Type B pancreatic cell (in vitro differentiated cells): ENCODE measurements around the gene AGT. TPM values are rescaled to one million over a fixed set of nuclear protein-coding genes. Genes with fewer than 3 reads are reported as not detected.
A peak's percentile ranks its signal among the peaks of the same experiment; 100 is the strongest.

Experiments
- DNase-seq: peaks from one replicate; pipeline ENCODE4 v3.0.0; 2021; ENCODE audit warnings: mixed read lengths; ENCODE audit not compliant: unreplicated experiment; ENCODE audit errors: extremely low spot score
- H3K27ac Mint-ChIP-seq: 2 replicates; pipeline ENCODE4 v1.8.0; 2021; ENCODE audit warnings: mild to moderate bottlenecking, mixed read lengths
- H3K27me3 Mint-ChIP-seq: 2 replicates; pipeline ENCODE4 v1.8.0; 2021; ENCODE audit warnings: mixed read lengths
- H3K36me3 Mint-ChIP-seq: 2 replicates; pipeline ENCODE4 v1.8.0; 2021; ENCODE audit warnings: mixed read lengths
- H3K4me1 Mint-ChIP-seq: one replicate; pipeline ENCODE4 v1.8.0; 2021; ENCODE audit warnings: mixed read lengths; ENCODE audit not compliant: unreplicated experiment
- H3K4me3 Mint-ChIP-seq: 2 replicates; pipeline ENCODE4 v1.8.0; 2021; ENCODE audit warnings: mild to moderate bottlenecking, mixed read lengths
- H3K9me3 Mint-ChIP-seq: 2 replicates; pipeline ENCODE4 v1.8.0; 2021; ENCODE audit warnings: mixed read lengths
- total RNA-seq: library from RNA; stranded (reverse); gene quantifications from 2 replicates; pipeline ENCODE4 v1.2.1, GENCODE V29; 2021; ENCODE audit warnings: low replicate concordance
- TF ChIP-seq, protein P1 (sequence below): fragments of 200-600 bp; sonication (generic); conservative IDR thresholded peaks from 2 replicates; pipeline ENCODE4 v1.5.0; 2021; ENCODE audit warnings: antibody characterized with exemption, mild to moderate bottlenecking

Gene AGT
- total RNA-seq, 1 donor from 2014 or later, result 125 TPM

DNA sequence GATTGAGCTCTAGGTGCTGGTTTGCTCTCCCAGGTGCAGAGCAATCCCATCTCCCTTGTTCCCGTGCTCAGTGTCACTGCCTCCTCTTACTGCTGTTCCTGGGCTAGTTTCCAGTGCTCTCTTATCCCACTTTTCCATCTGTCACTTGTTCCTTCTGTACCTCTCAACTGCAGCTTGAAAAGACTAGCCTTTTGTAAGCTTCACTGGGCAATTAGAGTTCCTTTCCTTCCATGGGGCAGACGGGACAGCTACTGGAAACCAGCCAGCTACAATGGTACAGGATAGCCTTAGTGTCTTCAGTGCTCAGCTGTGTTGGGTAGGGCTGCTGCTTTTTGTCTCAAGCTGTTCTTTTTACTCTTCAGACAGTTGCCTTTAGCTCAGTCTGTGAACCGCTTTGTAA lies 31.6 kb downstream of the AGT start:
- H3K27ac Mint-ChIP-seq, result peak overlapping the region; percentile 42
- TF ChIP-seq, protein P1, sequence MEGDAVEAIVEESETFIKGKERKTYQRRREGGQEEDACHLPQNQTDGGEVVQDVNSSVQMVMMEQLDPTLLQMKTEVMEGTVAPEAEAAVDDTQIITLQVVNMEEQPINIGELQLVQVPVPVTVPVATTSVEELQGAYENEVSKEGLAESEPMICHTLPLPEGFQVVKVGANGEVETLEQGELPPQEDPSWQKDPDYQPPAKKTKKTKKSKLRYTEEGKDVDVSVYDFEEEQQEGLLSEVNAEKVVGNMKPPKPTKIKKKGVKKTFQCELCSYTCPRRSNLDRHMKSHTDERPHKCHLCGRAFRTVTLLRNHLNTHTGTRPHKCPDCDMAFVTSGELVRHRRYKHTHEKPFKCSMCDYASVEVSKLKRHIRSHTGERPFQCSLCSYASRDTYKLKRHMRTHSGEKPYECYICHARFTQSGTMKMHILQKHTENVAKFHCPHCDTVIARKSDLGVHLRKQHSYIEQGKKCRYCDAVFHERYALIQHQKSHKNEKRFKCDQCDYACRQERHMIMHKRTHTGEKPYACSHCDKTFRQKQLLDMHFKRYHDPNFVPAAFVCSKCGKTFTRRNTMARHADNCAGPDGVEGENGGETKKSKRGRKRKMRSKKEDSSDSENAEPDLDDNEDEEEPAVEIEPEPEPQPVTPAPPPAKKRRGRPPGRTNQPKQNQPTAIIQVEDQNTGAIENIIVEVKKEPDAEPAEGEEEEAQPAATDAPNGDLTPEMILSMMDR, result no peak
- H3K36me3 Mint-ChIP-seq, result peaks cover 38% of the 10 kb centered on the region
- no peak overlapping the region for H3K4me3 Mint-ChIP-seq
- DNase-seq, result no peak
- H3K4me1 Mint-ChIP-seq, result peaks cover 26% of the 10 kb centered on the region
- no peaks in the 10 kb centered on the region for H3K27me3 Mint-ChIP-seq
- no peaks in the 10 kb centered on the region for H3K9me3 Mint-ChIP-seq

DNA sequence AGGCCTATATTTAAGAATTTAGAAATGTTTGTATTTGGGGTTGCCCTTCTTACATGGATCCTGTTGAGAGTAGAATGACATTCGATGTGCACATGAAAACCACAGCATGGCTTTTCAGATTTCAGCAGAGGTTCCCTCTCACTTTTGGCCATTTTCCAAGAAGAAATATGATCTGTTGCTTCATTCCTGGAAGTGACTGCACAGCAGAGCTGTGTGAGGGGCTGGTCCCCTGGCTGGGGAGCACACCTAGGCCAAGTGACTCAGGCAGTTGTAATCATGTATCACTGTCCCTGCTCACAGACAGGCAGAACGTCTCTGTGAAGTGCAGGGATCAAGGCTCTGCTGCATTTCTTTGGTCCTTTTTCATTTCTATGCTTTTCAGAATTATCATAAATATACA lies 32.3 kb downstream of the AGT start:
- peaks cover 37% of the 10 kb centered on the region for H3K36me3 Mint-ChIP-seq
- TF ChIP-seq, protein P1, result no peak

DNA sequence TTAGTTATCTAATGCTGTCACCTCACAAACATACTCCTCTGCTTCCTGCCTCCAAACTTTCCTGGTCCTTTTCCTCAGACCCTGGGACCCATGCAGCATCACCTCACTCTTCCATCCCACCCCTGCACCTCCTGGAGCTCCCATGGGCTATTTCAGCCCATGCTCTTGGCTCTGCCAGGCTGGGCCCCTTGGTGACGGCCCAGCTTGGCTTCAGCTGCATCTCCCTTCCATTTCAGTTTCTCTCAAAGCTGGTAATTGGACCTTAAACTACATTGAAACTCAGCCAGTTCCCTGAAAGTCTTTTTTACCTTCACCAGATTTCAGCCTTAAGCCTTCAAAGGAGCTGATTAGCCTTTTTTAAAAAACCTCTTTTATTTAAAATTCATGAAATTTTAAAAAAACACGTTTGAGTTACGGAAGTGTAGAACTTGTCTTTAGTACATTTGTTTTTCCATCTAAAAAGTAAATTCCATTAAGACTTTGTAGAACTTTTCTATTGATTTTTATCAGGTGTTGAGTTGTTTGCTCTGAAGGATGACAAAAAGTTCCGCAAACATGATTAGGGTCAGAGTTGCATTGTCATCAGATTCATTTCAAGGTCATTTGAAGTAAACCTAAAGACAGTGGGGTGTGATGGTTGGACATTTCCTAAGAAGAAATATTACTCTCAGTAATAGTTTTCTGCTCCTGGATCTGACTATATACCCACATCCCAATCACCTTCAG lies 33.5 kb downstream of the AGT start:
- Mint-ChIP-seq H3K27me3 (no peaks in the 10 kb centered on the region), H3K36me3 (peaks cover 42% of the 10 kb centered on the region), H3K27ac (no peak overlapping the region), H3K4me1 (peaks cover 26% of the 10 kb centered on the region), H3K9me3 (peaks cover 7% of the 10 kb centered on the region), H3K4me3 (no peak overlapping the region)
- no peak for DNase-seq
- TF ChIP-seq, protein P1, result no peak

More for the DNA sequence above, 32.3 kb downstream of the AGT start:
- Mint-ChIP-seq H3K4me1 (peaks cover 26% of the 10 kb centered on the region), H3K27me3 (no peaks in the 10 kb centered on the region), H3K9me3 (no peaks in the 10 kb centered on the region), H3K4me3 (no peak overlapping the region), H3K27ac (peak overlapping the region; percentile 42)
- DNase-seq, result no peak

DNA sequence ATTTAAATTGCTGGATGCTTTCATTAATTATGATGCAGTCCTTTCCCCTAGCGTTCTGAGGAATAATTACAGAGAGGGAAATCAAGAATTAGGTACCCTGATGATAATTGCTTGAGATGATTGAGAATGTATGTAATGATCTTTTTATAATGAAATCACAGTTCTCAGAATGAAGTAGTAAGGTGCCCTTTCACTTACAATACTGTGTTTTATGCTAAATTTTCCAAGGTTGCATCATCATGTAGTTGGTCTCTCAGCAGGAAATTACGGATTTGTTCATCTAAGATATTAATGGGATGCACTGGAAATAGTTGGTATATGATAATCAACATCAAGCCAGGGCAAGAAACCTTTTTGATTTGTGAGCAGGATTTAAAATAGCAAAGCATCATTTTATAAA lies 34.1 kb downstream of the AGT start:
- peaks cover 26% of the 10 kb centered on the region for H3K4me1 Mint-ChIP-seq
- TF ChIP-seq, protein P1, result no peak
- no peaks in the 10 kb centered on the region for H3K27me3 Mint-ChIP-seq
- no peak for DNase-seq
- H3K9me3 Mint-ChIP-seq, result peaks cover 7% of the 10 kb centered on the region
- H3K36me3 Mint-ChIP-seq, result peaks cover 41% of the 10 kb centered on the region
- no peak overlapping the region for H3K4me3 Mint-ChIP-seq
- peak overlapping the region; percentile 18 for H3K27ac Mint-ChIP-seq

DNA sequence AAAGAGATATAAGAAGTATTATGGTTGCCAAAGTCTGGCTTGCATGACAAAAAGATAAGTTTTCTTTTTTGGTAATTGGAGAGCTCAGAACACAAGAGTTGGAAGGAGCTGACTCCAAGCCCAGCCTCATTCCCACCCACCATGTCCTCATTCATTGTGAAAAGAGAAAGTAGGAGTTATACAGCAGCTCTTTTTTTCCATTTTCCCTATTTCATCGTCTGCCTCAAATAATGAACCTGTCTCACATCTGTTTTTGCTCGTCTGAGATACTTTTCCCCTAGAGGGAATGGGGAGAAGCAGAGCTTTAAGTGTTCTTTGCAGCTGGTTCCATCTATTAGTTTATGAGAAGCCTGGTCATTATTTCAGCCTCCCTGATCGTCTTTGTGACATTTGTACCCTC lies 34.7 kb downstream of the AGT start:
- Mint-ChIP-seq H3K36me3 (peaks cover 40% of the 10 kb centered on the region), H3K27ac (peak overlapping the region; percentile 18), H3K4me3 (no peak overlapping the region), H3K4me1 (peaks cover 26% of the 10 kb centered on the region), H3K9me3 (peaks cover 7% of the 10 kb centered on the region), H3K27me3 (no peaks in the 10 kb centered on the region)
- TF ChIP-seq, protein P1, result no peak
- DNase-seq, result no peak
